ENCODE measurements around the gene PLEKHH3. TPM values are rescaled to one million over a fixed set of nuclear protein-coding genes. Genes with fewer than 3 reads are reported as not detected.

Gene PLEKHH3
- total RNA-seq = 10 to 100 TPM in 8 of 9 donors, 1 to 10 TPM in 1; 7.8 to 63.7 (median 45.3) TPM
- 10 to 100 TPM in 2 of 3 donors, 1 to 10 TPM in 1; 1.8 to 73.2 (median 49.6) TPM for polyA plus RNA-seq
- long read RNA-seq, donor 1 = 0 reads
- long read RNA-seq, donor 2 = 0 reads
- long read RNA-seq, donor 3 = 0 reads
- long read RNA-seq, donor 4, partial matches to known transcripts = 0 of 4 reads
- long read RNA-seq, donor 4, other reads (novel, unspliced or antisense) = 2 of 4 reads
- long read RNA-seq, donor 5, full-length matches to known transcripts = 144 of 196 reads
- long read RNA-seq, donor 5, partial matches to known transcripts = 14 of 196 reads
- long read RNA-seq, donor 5, other reads (novel, unspliced or antisense) = 38 of 196 reads
- long read RNA-seq, donor 6 = 0 reads
- long read RNA-seq, donor 7, partial matches to known transcripts = 0 of 1 reads
- long read RNA-seq, donor 7, other reads (novel, unspliced or antisense) = 0 of 1 reads
- long read RNA-seq, donor 8, partial matches to known transcripts = 0 of 2 reads
- long read RNA-seq, donor 8, other reads (novel, unspliced or antisense) = 0 of 2 reads
- long read RNA-seq, donor 9 = 0 reads
- long read RNA-seq, donor 10, partial matches to known transcripts = 0 of 1 reads
- long read RNA-seq, donor 10, other reads (novel, unspliced or antisense) = 0 of 1 reads

GRCh38 chr17:42676424-42677011 is at the start of gene PLEKHH3:
TSS of gene PLEKHH3 (minus strand) at chr17:42676994. CDS start at chr17:42676563, 431 bp downstream.
- no peaks in the 10 kb centered on the region for H3K9me3 ChIP-seq (replicated peaks in 1 of 3)
- intact Hi-C loops (cut with DNase I) = loop anchor here in 1 of 2 donors (10.0 kb wide), 1 partner anchor 92 kb away; no protein-coding TSS in a partner anchor
- WGBS, 4 donors = 0 to 1% (median 0%) methylated on average over 21 to 51 of the region's 51 CpGs
- TF ChIP-seq POLR2A (IDR thresholded peaks at IDR 0.05) (peak; percentile 46 to 78), CTCF (IDR thresholded peaks at IDR 0.05) (peak in 5 of 6 experiments; percentile 5 to 37 (median 24))
- peaks cover 45 to 66% of the 10 kb centered on the region in 2 donors for H3K4me1 ChIP-seq (replicated peaks in 1 of 2)
- H3K4me3 ChIP-seq = peak within 1 kb of the TSS; percentile 79 to 95 (median 92)
- peak within 1 kb of the TSS; percentile 84 to 96 (median 91) for H3K27ac ChIP-seq
- DNase-seq = no peak
- peaks cover 0 to 21% of the 10 kb centered on the region in 2 donors for H3K36me3 ChIP-seq (replicated peaks in 1 of 2)
- no peaks in the 10 kb centered on the region for H3K27me3 ChIP-seq

GRCh38 chr17:42725143-42725542 is 48.3 kb upstream of the PLEKHH3 start:
- H3K9me3 ChIP-seq (replicated peaks in 1 of 3) = no peaks in the 10 kb centered on the region
- H3K4me1 ChIP-seq (replicated peaks in 1 of 2) = no peaks in the 10 kb centered on the region
- WGBS, 4 donors = 93 to 99% (median 98%) methylated on average over 6 of the region's 6 CpGs
- TF ChIP-seq POLR2A (IDR thresholded peaks at IDR 0.05) = no peak
- no peak for TF ChIP-seq CTCF (IDR thresholded peaks at IDR 0.05)
- H3K4me3 ChIP-seq = no peak overlapping the region
- no peak overlapping the region for H3K27ac ChIP-seq
- intact Hi-C loops (cut with DNase I) = loop anchor here in 1 of 2 donors (10.0 kb wide), 1 partner anchor 100 kb away; the partner anchor contains the start of gene BECN1
- DNase-seq = peak in 1 of 7 donors; percentile 3
- peaks cover 0 to 92% of the 10 kb centered on the region in 2 donors for H3K36me3 ChIP-seq (replicated peaks in 1 of 2)
- no peaks in the 10 kb centered on the region for H3K27me3 ChIP-seq

- intact Hi-C loops (cut with DNase I) = loop anchor here (5.0 to 10.0 kb wide), 3 partner anchors 39 to 101 kb away; partner anchors contain the start of genes BECN1 (in 2 of the 2) and RAMP2 (in 2 of the 2)
- Histone ChIP-seq H3K27ac (no peak overlapping the region), H3K4me3 (no peak overlapping the region), H3K27me3 (no peaks in the 10 kb centered on the region), H3K9me3 (replicated peaks in 1 of 3) (no peaks in the 10 kb centered on the region), H3K36me3 (replicated peaks in 1 of 2) (peaks cover 0 to 92% of the 10 kb centered on the region in 2 donors), H3K4me1 (replicated peaks in 1 of 2) (no peaks in the 10 kb centered on the region)
- TF ChIP-seq CTCF (IDR thresholded peaks at IDR 0.05) (no peak), POLR2A (IDR thresholded peaks at IDR 0.05) (no peak)
- DNase-seq = no peak
- WGBS, 4 donors = 74 to 90% (median 77%) methylated on average over 3 of the region's 3 CpGs
Observed at GRCh38 chr17:42723636-42724035, 46.8 kb upstream of the PLEKHH3 start.
